ENCODE results near the gene KRTAP2-4.
"Not testable (repeated sequence)": the region's sequence is repeated elsewhere in the genome, so short reads cannot be mapped to it uniquely, and the experiment has no call there.

Gene KRTAP2-4

GRCh38 chr17:41065829-41066624 is at the start of gene KRTAP2-4:
KRTAP2-4 (minus strand) TSS chr17:41065879; CDS start chr17:41065845, 34 bp downstream.
- DNase-seq (ENCODE audit: low read depth) = peak; percentile 79

- no peak for DNase-seq (ENCODE audit: low read depth)
Measured at GRCh38 chr17:41111151-41111885, 45.6 kb upstream of the KRTAP2-4 start.

GRCh38 chr17:41108728-41109386 is 43.2 kb upstream of the KRTAP2-4 start:
- not testable (repeated sequence) for DNase-seq (ENCODE audit: low read depth)

- DNase-seq (ENCODE audit: low read depth) = no peak
Measured at GRCh38 chr17:41107941-41108450, 42.3 kb upstream of the KRTAP2-4 start.

GRCh38 chr17:41105347-41105746 is 39.7 kb upstream of the KRTAP2-4 start, which contains the start of gene KRTAP4-9:
KRTAP4-9 (plus strand) TSS chr17:41105389; CDS start chr17:41105389, 0 bp downstream.
- DNase-seq (ENCODE audit: low read depth) = not testable (repeated sequence)

- not testable (repeated sequence) for DNase-seq (ENCODE audit: low read depth)
Measured at GRCh38 chr17:41104386-41105038, 38.8 kb upstream of the KRTAP2-4 start.

- no peak for DNase-seq (ENCODE audit: low read depth)
Measured at GRCh38 chr17:41103896-41104295, 38.2 kb upstream of the KRTAP2-4 start.

- DNase-seq (ENCODE audit: low read depth) = no peak
Measured at GRCh38 chr17:41101586-41102259, 36.0 kb upstream of the KRTAP2-4 start, which contains the start of gene KRTAP4-16. KRTAP4-16 (minus strand) TSS chr17:41102209; CDS start chr17:41102209, 0 bp downstream.

- DNase-seq (ENCODE audit: low read depth) = peak; percentile 35
Measured at GRCh38 chr17:41099682-41100480, 34.2 kb upstream of the KRTAP2-4 start.

- DNase-seq (ENCODE audit: low read depth) = peak; percentile 18
Measured at GRCh38 chr17:41098481-41098880, 32.8 kb upstream of the KRTAP2-4 start.

GRCh38 chr17:41098042-41098441 is 32.4 kb upstream of the KRTAP2-4 start, which contains the start of gene KRTAP4-8:
KRTAP4-8 (minus strand) TSS chr17:41098142; CDS start chr17:41098084, 58 bp downstream.
- DNase-seq (ENCODE audit: low read depth) = no peak

- DNase-seq (ENCODE audit: low read depth) = no peak
Measured at GRCh38 chr17:41096055-41096454, 30.4 kb upstream of the KRTAP2-4 start.

- not testable (repeated sequence) for DNase-seq (ENCODE audit: low read depth)
Measured at GRCh38 chr17:41088760-41089352, 23.2 kb upstream of the KRTAP2-4 start.

GRCh38 chr17:41084100-41084856 is 18.6 kb upstream of the KRTAP2-4 start, which contains the start of gene KRTAP4-7:
KRTAP4-7 (plus strand) TSS chr17:41084150; CDS start chr17:41084207, 57 bp downstream.
- not testable (repeated sequence) for DNase-seq (ENCODE audit: low read depth)

- DNase-seq (ENCODE audit: low read depth) = not testable (repeated sequence)
Measured at GRCh38 chr17:41083427-41083826, 17.7 kb upstream of the KRTAP2-4 start.

GRCh38 chr17:41082626-41083025 is 16.9 kb upstream of the KRTAP2-4 start:
- DNase-seq (ENCODE audit: low read depth) = no peak

- DNase-seq (ENCODE audit: low read depth) = no peak
Measured at GRCh38 chr17:41076788-41077187, 11.1 kb upstream of the KRTAP2-4 start.

GRCh38 chr17:41073676-41074075 is 8.0 kb upstream of the KRTAP2-4 start:
- DNase-seq (ENCODE audit: low read depth) = no peak

Data from non-pigmented ciliary epithelial cell (primary cell).